BJ (cell line): Measurements from ENCODE around the gene MCF2. TPM values are rescaled to one million over a fixed set of nuclear protein-coding genes. Genes with fewer than 3 reads are reported as not detected.
"Not testable (repeated sequence)": the region's sequence is repeated elsewhere in the genome, so short reads cannot be mapped to it uniquely, and the experiment has no call there.

Source experiments
- CTCF ChIA-PET: fragments of 350-600 bp; formaldehyde crosslinking; extraction: SDS; loops from one replicate; lab custom pipeline; 2021; ENCODE audit warnings: antibody characterized with exemption, inconsistent platforms; lab: Yijun Ruan, JAX
- POLR2A ChIA-PET: fragments of 300-600 bp; sonication (Branson Sonifier 250); formaldehyde crosslinking; extraction: SDS; loops from one replicate; lab custom pipeline; 2021; ENCODE audit warnings: antibody characterized with exemption; lab: Charles Lee
- DNase-seq: peaks from one replicate; pipeline ENCODE4 v3.0.0-alpha.2; 2011; ENCODE audit warnings: low read depth
- H3K27me3 ChIP-seq: 2 replicates; pipeline ENCODE4 v1.6.0; 2011; ENCODE audit warnings: low read length; ENCODE audit not compliant: control insufficient read depth, insufficient read depth
- H3K36me3 ChIP-seq: 2 replicates; pipeline ENCODE4 v1.5.1; 2011; ENCODE audit warnings: low read length; ENCODE audit not compliant: control insufficient read depth, insufficient read depth
- H3K4me3 ChIP-seq: 2 replicates; pipeline ENCODE4 v1.5.1; 2011; ENCODE audit warnings: low read depth, mild to moderate bottlenecking, control low read depth, low read length
- polyA plus RNA-seq: library from polyadenylated mRNA; depleted of rRNA; stranded (reverse); fragments of >200 nt; gene quantifications from 2 replicates; pipeline ENCODE4 v1.2.3, GENCODE V29; 2011
- TF ChIP-seq, protein P1 (sequence below): IDR thresholded peaks from 2 replicates; pipeline ENCODE4 v1.5.1; 2011; ENCODE audit warnings: low read depth, mild to moderate bottlenecking, control low read depth, inconsistent platforms, low read length, moderate library complexity; ENCODE audit not compliant: insufficient read depth

The MCF2 gene
- polyA plus RNA-seq, 1 experiment = not detected

DNA sequence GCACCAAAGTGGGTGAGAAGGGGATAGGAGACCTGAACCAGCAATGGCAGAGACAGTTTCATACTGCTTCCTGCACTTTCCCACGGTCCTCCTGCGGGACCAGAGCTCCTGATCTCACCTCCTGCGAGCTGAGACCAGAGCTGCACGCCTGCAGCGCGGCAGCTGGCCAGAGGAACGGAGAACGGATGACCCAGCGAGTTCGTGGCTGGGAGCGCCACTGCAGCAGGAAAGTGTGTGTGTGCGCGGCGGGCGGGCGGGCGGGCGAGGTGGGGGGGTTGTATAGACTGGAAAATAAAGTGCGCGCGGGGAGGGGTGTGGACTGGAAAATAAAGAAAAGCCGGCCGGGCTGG, 16.5 kb downstream of the MCF2 start:
- H3K4me3 ChIP-seq = peak overlapping the region; percentile 16
- ChIA-PET POLR2A (no interaction called here), CTCF (no interaction called here)
- peaks cover 6% of the 10 kb centered on the region for H3K27me3 ChIP-seq
- H3K36me3 ChIP-seq = no peaks in the 10 kb centered on the region
- TF ChIP-seq, protein P1, sequence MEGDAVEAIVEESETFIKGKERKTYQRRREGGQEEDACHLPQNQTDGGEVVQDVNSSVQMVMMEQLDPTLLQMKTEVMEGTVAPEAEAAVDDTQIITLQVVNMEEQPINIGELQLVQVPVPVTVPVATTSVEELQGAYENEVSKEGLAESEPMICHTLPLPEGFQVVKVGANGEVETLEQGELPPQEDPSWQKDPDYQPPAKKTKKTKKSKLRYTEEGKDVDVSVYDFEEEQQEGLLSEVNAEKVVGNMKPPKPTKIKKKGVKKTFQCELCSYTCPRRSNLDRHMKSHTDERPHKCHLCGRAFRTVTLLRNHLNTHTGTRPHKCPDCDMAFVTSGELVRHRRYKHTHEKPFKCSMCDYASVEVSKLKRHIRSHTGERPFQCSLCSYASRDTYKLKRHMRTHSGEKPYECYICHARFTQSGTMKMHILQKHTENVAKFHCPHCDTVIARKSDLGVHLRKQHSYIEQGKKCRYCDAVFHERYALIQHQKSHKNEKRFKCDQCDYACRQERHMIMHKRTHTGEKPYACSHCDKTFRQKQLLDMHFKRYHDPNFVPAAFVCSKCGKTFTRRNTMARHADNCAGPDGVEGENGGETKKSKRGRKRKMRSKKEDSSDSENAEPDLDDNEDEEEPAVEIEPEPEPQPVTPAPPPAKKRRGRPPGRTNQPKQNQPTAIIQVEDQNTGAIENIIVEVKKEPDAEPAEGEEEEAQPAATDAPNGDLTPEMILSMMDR = no peak
- no peak for DNase-seq

DNA sequence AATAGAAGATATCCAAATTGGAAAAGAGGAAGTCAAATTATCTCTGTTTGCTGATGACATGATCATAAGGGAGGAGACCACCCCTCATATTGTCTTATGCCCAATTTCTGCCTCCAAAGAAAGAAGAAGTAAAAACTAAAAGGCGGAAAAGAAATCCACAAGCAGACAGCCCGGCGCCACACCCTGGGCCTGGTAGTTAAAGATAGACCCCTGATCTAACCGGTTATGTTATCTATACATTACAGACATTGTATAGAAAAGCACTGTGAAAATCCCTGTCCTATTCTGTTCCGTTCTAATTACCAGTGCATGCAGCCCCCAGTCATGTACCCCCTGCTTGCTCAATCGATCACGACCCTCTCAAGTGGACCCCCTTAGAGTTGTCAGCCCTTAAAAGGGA, 22.8 kb downstream of the MCF2 start:
- H3K36me3 ChIP-seq, H3K4me3 ChIP-seq, CTCF ChIA-PET, DNase-seq, POLR2A ChIA-PET, H3K27me3 ChIP-seq: not testable (repeated sequence)

DNA sequence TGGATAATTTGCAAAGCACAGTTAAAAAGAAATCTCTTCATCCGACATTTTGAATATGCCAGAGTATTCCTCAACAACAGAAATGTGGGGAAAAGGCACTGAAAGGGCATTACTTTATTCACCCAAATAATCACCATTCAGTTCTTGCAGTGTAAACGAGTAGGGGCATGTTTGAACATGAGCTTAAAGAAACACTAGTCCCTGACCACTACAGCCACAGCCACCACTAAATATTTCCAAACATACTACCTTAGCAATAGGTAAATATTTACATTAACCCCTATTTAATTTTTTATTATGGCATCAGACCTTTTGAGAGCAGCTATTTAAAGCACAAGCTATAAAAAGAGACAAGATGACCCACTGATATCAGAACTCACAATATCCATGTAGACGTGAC, 27.6 kb downstream of the MCF2 start:
- CTCF ChIA-PET = no interaction called here
- DNase-seq = no peak
- no peak overlapping the region for H3K4me3 ChIP-seq
- no peaks in the 10 kb centered on the region for H3K36me3 ChIP-seq
- TF ChIP-seq, protein P1 = no peak
- POLR2A ChIA-PET = no interaction called here
- H3K27me3 ChIP-seq = no peaks in the 10 kb centered on the region

DNA sequence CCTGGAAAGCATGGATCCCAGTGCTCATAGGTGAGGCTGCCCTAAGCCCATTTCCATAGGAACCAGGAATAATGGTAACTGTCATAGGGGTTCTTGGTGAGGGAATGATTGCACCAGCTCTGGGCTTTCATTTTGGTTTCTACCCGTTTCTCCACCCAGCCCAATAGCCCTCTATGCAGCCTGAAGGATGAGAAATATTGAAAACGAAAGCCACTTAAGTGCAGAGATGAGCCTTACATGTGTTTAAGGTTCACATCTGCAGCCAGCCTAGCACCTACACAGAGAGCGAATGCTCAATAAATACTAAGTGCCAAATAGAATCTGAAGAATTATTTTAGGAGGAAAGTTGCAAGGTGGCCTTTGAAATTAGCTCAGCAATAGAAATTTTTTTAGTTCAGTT, 60.4 kb downstream of the MCF2 start:
- Histone ChIP-seq H3K36me3 (no peaks in the 10 kb centered on the region), H3K4me3 (no peak overlapping the region), H3K27me3 (no peaks in the 10 kb centered on the region)
- TF ChIP-seq, protein P1 = no peak
- CTCF ChIA-PET = no interaction called here
- POLR2A ChIA-PET = no interaction called here
- DNase-seq = no peak

DNA sequence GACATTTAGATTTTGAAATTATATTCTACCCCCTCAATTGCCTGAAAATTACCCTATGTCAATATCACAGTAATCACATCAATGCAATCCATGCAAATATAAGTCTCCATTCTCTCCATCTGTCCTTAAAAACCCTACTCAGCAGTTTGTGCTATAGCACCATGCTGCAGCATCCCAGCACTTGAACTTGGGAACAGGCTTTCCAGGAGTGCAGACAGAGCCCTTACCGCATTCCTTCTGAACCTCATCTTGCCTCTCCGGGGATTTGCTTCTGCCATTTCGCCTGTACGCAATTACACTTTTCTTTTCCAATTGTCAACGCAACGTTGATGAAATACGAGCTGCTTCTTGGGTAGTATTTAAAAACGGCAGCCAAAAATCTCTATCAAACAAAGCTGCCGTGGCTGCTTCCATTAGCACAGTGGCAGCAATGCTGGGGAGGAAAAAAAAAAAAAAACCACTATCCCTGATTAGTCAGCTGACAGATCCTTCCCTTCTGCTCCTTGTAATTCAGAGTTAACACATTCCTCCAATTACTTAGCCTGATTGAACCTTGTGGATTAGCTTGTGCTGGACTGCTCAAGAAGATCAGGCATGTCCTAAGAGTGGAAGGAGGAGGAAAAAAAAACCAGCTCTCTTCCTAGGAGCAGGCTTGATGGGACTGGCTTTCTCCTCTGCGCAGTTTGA, 65.6 kb downstream of the MCF2 start:
- CTCF ChIA-PET = no interaction called here
- TF ChIP-seq, protein P1 = no peak
- POLR2A ChIA-PET = no interaction called here
- DNase-seq = no peak
- Histone ChIP-seq H3K4me3 (no peak overlapping the region), H3K27me3 (no peaks in the 10 kb centered on the region), H3K36me3 (no peaks in the 10 kb centered on the region)

DNA sequence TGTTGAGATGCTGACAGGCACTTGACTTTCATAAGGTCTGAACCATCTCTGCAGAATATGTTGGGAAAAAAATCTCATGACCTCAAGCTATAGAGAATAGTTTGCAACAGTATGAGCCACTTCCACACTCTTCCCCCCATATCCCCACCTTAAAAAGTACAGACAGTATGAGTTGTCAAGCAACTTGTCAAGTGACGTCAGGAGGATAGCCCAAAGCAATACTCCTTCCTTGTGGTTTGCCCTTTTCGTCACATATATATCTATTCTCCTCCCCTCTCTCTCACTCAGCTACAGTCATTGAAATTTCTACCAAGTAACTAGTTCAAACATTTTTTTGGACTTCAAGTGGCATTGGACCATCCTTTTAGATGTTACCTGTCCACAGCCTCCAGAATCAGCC, 67.7 kb downstream of the MCF2 start:
- CTCF ChIA-PET = no interaction called here
- H3K36me3 ChIP-seq = no peaks in the 10 kb centered on the region
- POLR2A ChIA-PET = no interaction called here
- DNase-seq = no peak
- no peaks in the 10 kb centered on the region for H3K27me3 ChIP-seq
- TF ChIP-seq, protein P1 = no peak
- no peak overlapping the region for H3K4me3 ChIP-seq
